GM19397 (cell line): ENCODE results near the gene PRPSAP2.

ENCODE experiments used
- ATAC-seq: cut with Tn5 transposase; IDR thresholded peaks from one replicate; pipeline ENCODE4 v1.9.1; 2021; ENCODE audit warnings: mild to moderate bottlenecking, moderate library complexity; ENCODE audit not compliant: unreplicated experiment

Gene PRPSAP2

GRCh38 chr17:18977646-18978045 is 119.7 kb downstream of the PRPSAP2 start:
- no peak for ATAC-seq

GRCh38 chr17:18978050-18978449 is 120.1 kb downstream of the PRPSAP2 start:
- no peak for ATAC-seq

DNA sequence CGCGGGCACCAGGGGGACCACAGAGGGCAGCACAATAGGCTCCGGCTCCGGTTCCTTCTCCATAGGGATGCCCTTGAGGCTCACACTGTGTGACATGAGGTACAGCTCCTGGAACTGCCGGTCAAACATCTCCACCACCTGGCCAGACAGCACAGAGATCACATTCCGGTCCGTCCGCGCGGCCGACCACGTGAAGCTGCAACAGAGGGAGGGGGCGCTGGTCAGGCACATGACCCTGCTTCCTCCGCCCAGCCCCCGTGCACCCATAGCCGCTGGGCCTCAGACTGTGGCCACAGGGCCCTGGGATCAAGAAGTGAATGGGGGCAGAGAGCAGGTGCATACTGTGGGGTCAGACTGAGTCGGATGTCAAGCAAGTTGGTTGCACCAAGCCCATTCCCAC is 120.7 kb downstream of the PRPSAP2 start:
- ATAC-seq: no peak
